HepG2 (cell line): ENCODE results near the gene TOMM6. TPM values are rescaled to one million over a fixed set of nuclear protein-coding genes. Genes with fewer than 3 reads are reported as not detected.

Experiments
- CEBPZ ChIP-seq: IDR thresholded peaks from 2 replicates; pipeline ENCODE4 v1.6.1; 2012; ENCODE audit warnings: low read length, improper control_type of control experiment
- HMGXB4 ChIP-seq, 2 experiments: sonication (generic) in 1 of 2; formaldehyde crosslinking in 1 of 2; IDR thresholded peaks; 2 replicates each; pipeline versions ENCODE4 v1.4.0 to v1.6.1; 2018 to 2020; ENCODE audit warnings: missing genetic modification reagents in 2 of 2, borderline replicate concordance in 1 of 2, low read depth in 1 of 2, mild to moderate bottlenecking in 1 of 2, missing biosample characterization in 1 of 2
- KMT2A ChIP-seq: sonication (generic); formaldehyde crosslinking; IDR thresholded peaks from 2 replicates; pipeline ENCODE4 v1.4.0; 2020; ENCODE audit warnings: missing genetic modification reagents
- MTF2 ChIP-seq: sonication (generic); formaldehyde crosslinking; IDR thresholded peaks from 2 replicates; pipeline ENCODE4 v1.5.0; 2020; ENCODE audit warnings: missing genetic modification reagents, borderline replicate concordance
- PHF5A ChIP-seq: IDR thresholded peaks from one replicate; pipeline ENCODE4 v1.6.1; 2018; ENCODE audit warnings: low read depth, missing genetic modification reagents; ENCODE audit not compliant: unreplicated experiment
- RXRB ChIP-seq: IDR thresholded peaks from 2 replicates; pipeline ENCODE4 v1.6.1; 2016; ENCODE audit warnings: borderline replicate concordance, missing genetic modification reagents, missing compliant biosample characterization
- SIX1 ChIP-seq: sonication (generic); formaldehyde crosslinking; IDR thresholded peaks from 2 replicates; pipeline ENCODE4 v1.4.0; 2020; ENCODE audit warnings: missing genetic modification reagents, borderline replicate concordance
- SRSF4 ChIP-seq: fragments of 200-400 bp; formaldehyde crosslinking; IDR thresholded peaks from one replicate; pipeline ENCODE4 v1.6.1; 2018; ENCODE audit warnings: mild to moderate bottlenecking, low read depth, low read length, moderate library complexity; ENCODE audit not compliant: poor library complexity, severe bottlenecking
- TRIM24 ChIP-seq: sonication (generic); formaldehyde crosslinking; IDR thresholded peaks from 2 replicates; pipeline ENCODE4 v1.8.0; 2022; ENCODE audit warnings: mild to moderate bottlenecking, missing genetic modification reagents
- ZFP62 ChIP-seq: sonication (generic); formaldehyde crosslinking; IDR thresholded peaks from 2 replicates; pipeline ENCODE4 v1.4.0; 2020; ENCODE audit warnings: missing genetic modification reagents
- ZNF30 ChIP-seq: sonication (generic); formaldehyde crosslinking; IDR thresholded peaks from 2 replicates; pipeline ENCODE4 v1.5.0; 2020; ENCODE audit warnings: mild to moderate bottlenecking, missing genetic modification reagents
- ZNF329 ChIP-seq: sonication (generic); formaldehyde crosslinking; IDR thresholded peaks from 2 replicates; pipeline ENCODE4 v1.9.0; 2021; ENCODE audit warnings: low read depth, mild to moderate bottlenecking, missing genetic modification reagents
- ZNF468 ChIP-seq: sonication (generic); formaldehyde crosslinking; IDR thresholded peaks from 2 replicates; pipeline ENCODE4 v1.8.0; 2022; ENCODE audit warnings: mild to moderate bottlenecking, moderate library complexity, missing genetic modification reagents
- ZNF484 ChIP-seq: sonication (generic); formaldehyde crosslinking; IDR thresholded peaks from 2 replicates; pipeline ENCODE4 v1.5.1; 2020; ENCODE audit warnings: mild to moderate bottlenecking, low read depth, missing genetic modification reagents, borderline replicate concordance
- ZNF770 ChIP-seq: sonication (generic); formaldehyde crosslinking; IDR thresholded peaks from 2 replicates; pipeline ENCODE4 v1.5.0; 2020; ENCODE audit warnings: mild to moderate bottlenecking, missing genetic modification reagents
- ZNF878 ChIP-seq: sonication (generic); formaldehyde crosslinking; IDR thresholded peaks from 2 replicates; pipeline ENCODE4 v1.8.1; 2023; ENCODE audit warnings: mild to moderate bottlenecking, missing genetic modification reagents, moderate library complexity
- polyA plus RNA-seq, 8 experiments: library from polyadenylated mRNA; depleted of rRNA in 3 of 8; stranded (reverse) in 7 of 8; unstranded in 1 of 8; fragments of >200 nt; fragmentation: Illumina TruSeq in 4 of 8; extraction: Trizol in 4 of 8; gene quantifications; 2 replicates each; pipeline versions ENCODE4 v1.2.1 to v1.2.3, GENCODE V29; 2011 to 2016; ENCODE audit warnings: low read depth in 4 of 8, missing spikeins in 1 of 8, mixed read lengths in 1 of 8; ENCODE audit not compliant: insufficient read depth in 1 of 8
- total RNA-seq, 5 experiments: library from RNA; depleted of rRNA; stranded (reverse); fragments of >200 nt; fragmentation: Illumina TruSeq; extraction: Trizol; gene quantifications; 2 replicates each; pipeline ENCODE4 v1.2.3, GENCODE V29; 2016; ENCODE audit warnings: low read depth in 1 of 5
- TF ChIP-seq, protein P1 (sequence below): fragments of 450-650 bp; IDR thresholded peaks from 2 replicates; pipeline ENCODE4 v1.6.1; 2017
- TF ChIP-seq, protein P2 (sequence below): IDR thresholded peaks from 2 replicates; pipeline ENCODE4 v1.6.1; 2016; ENCODE audit warnings: low read depth, borderline replicate concordance

Gene TOMM6
- total and polyA plus RNA-seq, 2 of the 13 experiments (the other 11 are each of a cell fraction or from before 2014, with no cell fraction given) = 320 to 321 TPM

DNA sequence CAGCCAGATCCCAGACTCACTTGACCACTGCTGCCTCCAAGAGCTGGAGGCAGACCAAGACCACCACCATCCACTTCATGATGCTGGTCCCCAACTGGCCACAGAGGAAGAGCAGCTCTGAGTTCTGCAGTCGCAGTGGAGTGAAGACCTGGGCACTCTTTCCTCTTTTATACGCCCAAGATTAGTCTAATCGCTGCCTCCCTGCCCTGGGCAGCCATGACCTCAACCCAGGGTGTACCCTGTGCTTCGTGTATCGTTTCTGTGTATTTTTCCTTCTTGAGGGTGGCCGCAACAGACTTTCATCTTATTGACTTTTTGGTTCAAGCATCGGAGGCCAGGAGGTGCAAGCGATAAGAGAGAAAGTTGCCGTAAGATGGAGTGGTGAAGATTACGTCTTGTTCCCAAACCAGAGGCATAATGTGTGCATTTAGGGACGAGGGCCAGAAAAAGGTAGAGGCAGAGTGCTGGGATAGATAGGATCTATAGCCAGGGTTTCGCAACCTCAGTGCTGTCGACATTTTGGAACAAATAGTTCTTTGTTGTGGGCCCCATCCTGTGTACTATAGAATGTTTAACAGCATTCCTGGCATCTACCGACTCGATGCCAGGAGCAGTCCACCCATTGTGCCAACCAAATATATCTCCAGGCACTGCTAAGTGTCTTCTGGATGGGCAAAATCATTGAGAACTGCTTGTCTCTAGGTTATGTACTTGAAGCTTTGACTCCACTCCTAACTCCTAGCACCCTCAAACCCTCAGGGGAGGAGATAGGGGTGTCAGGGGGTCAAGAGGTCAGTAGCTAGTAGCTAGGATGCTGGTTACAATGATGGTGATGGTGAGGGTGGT lies 40.0 kb upstream of the TOMM6 start, which contains the start of gene PGC (continued):
- TF ChIP-seq TRIM24 (CRISPR knock-in tag) (peak; percentile 53; the same call in 1 of the 2 replicates), MTF2 (CRISPR knock-in tag) (no peak), HMGXB4 (CRISPR knock-in tag; IDR thresholded peaks at IDR 0.05; ENCODE audit: borderline replicate concordance in 1 of 2, low read depth in 1 of 2) (peak; percentile 30 to 63; a peak in 1 of 4 replicates), SRSF4 (no peak), ZFP62 (CRISPR knock-in tag) (no peak), ZNF770 (CRISPR knock-in tag) (peak; percentile 70), ZNF484 (no peak), KMT2A (peak; percentile 20), ZNF30 (CRISPR knock-in tag) (no peak), ZNF468 (CRISPR knock-in tag) (no peak), ZNF878 (CRISPR knock-in tag) (no peak; the same call in 1 of the 2 replicates), CEBPZ (no peak), PHF5A (CRISPR knock-in tag) (peak; percentile 61), ZNF329 (CRISPR knock-in tag) (no peak), SIX1 (CRISPR knock-in tag) (peak; percentile 74), RXRB (CRISPR knock-in tag) (peak; percentile 91)
- TF ChIP-seq, protein P1, sequence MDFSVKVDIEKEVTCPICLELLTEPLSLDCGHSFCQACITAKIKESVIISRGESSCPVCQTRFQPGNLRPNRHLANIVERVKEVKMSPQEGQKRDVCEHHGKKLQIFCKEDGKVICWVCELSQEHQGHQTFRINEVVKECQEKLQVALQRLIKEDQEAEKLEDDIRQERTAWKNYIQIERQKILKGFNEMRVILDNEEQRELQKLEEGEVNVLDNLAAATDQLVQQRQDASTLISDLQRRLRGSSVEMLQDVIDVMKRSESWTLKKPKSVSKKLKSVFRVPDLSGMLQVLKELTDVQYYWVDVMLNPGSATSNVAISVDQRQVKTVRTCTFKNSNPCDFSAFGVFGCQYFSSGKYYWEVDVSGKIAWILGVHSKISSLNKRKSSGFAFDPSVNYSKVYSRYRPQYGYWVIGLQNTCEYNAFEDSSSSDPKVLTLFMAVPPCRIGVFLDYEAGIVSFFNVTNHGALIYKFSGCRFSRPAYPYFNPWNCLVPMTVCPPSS = no peak
- TF ChIP-seq, protein P2, sequence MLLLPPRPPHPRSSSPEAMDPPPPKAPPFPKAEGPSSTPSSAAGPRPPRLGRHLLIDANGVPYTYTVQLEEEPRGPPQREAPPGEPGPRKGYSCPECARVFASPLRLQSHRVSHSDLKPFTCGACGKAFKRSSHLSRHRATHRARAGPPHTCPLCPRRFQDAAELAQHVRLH = peak; percentile 77
